Pancreas (tissue), 10 donors: ENCODE measurements around the gene MRC1. TPM values are rescaled to one million over a fixed set of nuclear protein-coding genes. Genes with fewer than 3 reads are reported as not detected.

Source experiments
- ATAC-seq, 4 donors: fragments of 200-7000 bp; cut with Tn5 transposase; one replicate each; pipeline versions ENCODE4 v1.8.0 to v1.9.1; 2020; ENCODE audit warnings: mild to moderate bottlenecking in 4 of 4, moderate library complexity in 4 of 4
- DNase-seq, 6 donors: peaks; one replicate each; pipeline ENCODE4 v3.0.0-alpha.2; 2020
- FAIRE-seq: peaks from 2 replicates; lab custom pipeline; 2012; peaks lifted over from hg19 to GRCh38; lab: Jason Lieb, UNC
- H3K27ac ChIP-seq, 4 donors: fragments of 200-600 bp; sonication (generic); 1 replicate in 3 of 4; 2 replicates in 1 of 4; pipeline versions ENCODE4 v1.5.0 to v1.8.0; 2020
- H3K27me3 ChIP-seq, 4 donors: fragments of 200-600 bp; one replicate each; pipeline ENCODE4 v1.8.0; 2021
- H3K36me3 ChIP-seq, 3 donors: fragments of 200-600 bp; sonication (generic) in 1 of 3; one replicate each; pipeline versions ENCODE4 v1.5.0 to v1.8.0; 2020 to 2021
- H3K4me1 ChIP-seq, 3 donors: fragments of 200-600 bp; one replicate each; pipeline ENCODE4 v1.8.0; 2021
- H3K4me3 ChIP-seq, 4 donors: fragments of 200-600 bp; sonication (generic) in 2 of 4; one replicate each; pipeline versions ENCODE4 v1.5.0 to v1.8.0; 2020 to 2021
- H3K9me3 ChIP-seq, 4 donors: fragments of 200-600 bp; one replicate each; pipeline ENCODE4 v1.8.0; 2021
- CTCF ChIP-seq, 4 donors: fragments of 200-600 bp; sonication (generic) in 3 of 4; IDR thresholded peaks; one replicate each; pipeline versions ENCODE4 v1.5.0 to v1.8.0; 2021; ENCODE audit warnings: antibody characterized with exemption in 4 of 4
- WGBS, 2 donors: extraction: QIAGEN DNeasy Blood & Tissue Kit; methylation state at CpG; one replicate each; pipeline ENCODE4 v1.1.7; 2013; 5-methylcytosine and 5-hydroxymethylcytosine counted together
- intact Hi-C, 3 donors: fragments of 100-400 bp; cut with DNase I; formaldehyde crosslinking; loops; one replicate each; pipeline versions ENCODE4 v1.11.1 to v1.14.2; 2022
- polyA plus RNA-seq, 2 donors: library from polyadenylated mRNA; stranded (reverse); fragments of 200-250 nt; gene quantifications; one replicate each; pipeline ENCODE4 v1.2.3, GENCODE V29; 2013
- total RNA-seq, 6 donors: library from RNA; stranded (reverse); fragmentation: NEBNext Ultra II Directional in 4 of 6; extraction: Animal tissue kit (Norgen Biotek cat#: 25700) in 4 of 6; gene quantifications; one replicate each; pipeline versions ENCODE4 v1.2.1 to v1.2.4, GENCODE V29; 2021 to 2023
- donor health status: healthy with polysubstance abuse.
- donor health status: DM: no; HTN: no; CAD: no; lungs with moderate emphysema.
- donor health status: DM: no; HTN: no; CAD: no.
- donor health status: control.
- donor health status: control.
- donor health status: Bipolar disorder and iron deficiency.
- donor health status: DM: yes; HTN: yes; CAD: no.
- donor health status: DM: no; HTN: no; CAD: no.
- donor health status: DM: no; HTN: no; CAD: no.
- donor health status: DM: yes; HTN: yes; CAD: no.

MRC1 gene
- total RNA-seq (10 to 100 TPM in 2 of 6 donors, 1 to 10 TPM in 4; 1.2 to 23.6 (median 4.7) TPM), polyA plus RNA-seq (1 to 10 TPM; 2.2 to 3.8 TPM)

- FAIRE-seq = no peak
- Histone ChIP-seq H3K4me1 (no peaks in the 10 kb centered on the region), H3K36me3 (no peaks in the 10 kb centered on the region), H3K9me3 (no peaks in the 10 kb centered on the region), H3K4me3 (peak within 1 kb of the TSS in 1 of 4 donors; percentile 9), H3K27me3 (no peaks in the 10 kb centered on the region), H3K27ac (no peak within 1 kb of the TSS)
- DNase-seq = peak in 1 of 6 donors; percentile 30
- WGBS, 2 donors = 78 to 84% methylated on average over 23 of the region's 23 CpGs
- no peak for TF ChIP-seq CTCF (IDR thresholded peaks at IDR 0.05)
- intact Hi-C loops = no loop called here
- peak in 3 of 4 donors; percentile 24 to 63 (median 43) for ATAC-seq
Measured at GRCh38 chr10:17808971-17809841, at the start of gene MRC1. Gene MRC1 (plus strand): TSS chr10:17809348. CDS start chr10:17809466, 118 bp downstream.

GRCh38 chr10:17764142-17764541, 45.0 kb upstream of the MRC1 start:
- TF ChIP-seq CTCF (IDR thresholded peaks at IDR 0.05) = no peak
- Histone ChIP-seq H3K27me3 (no peaks in the 10 kb centered on the region), H3K27ac (no peak overlapping the region), H3K4me1 (peaks cover 0 to 5% (median 0%) of the 10 kb centered on the region in 3 donors), H3K4me3 (no peak overlapping the region), H3K36me3 (no peaks in the 10 kb centered on the region), H3K9me3 (no peaks in the 10 kb centered on the region)
- WGBS, 2 donors = 65 to 79% methylated on average over 4 of the region's 4 CpGs
- ATAC-seq (no peak), FAIRE-seq (no peak), DNase-seq (no peak)
- intact Hi-C loops = no loop called here

GRCh38 chr10:17765602-17766001, 43.5 kb upstream of the MRC1 start:
- no peaks in the 10 kb centered on the region for H3K9me3 ChIP-seq

GRCh38 chr10:17766731-17767130, 42.4 kb upstream of the MRC1 start:
- no peaks in the 10 kb centered on the region for H3K27me3 ChIP-seq
- DNase-seq (no peak), ATAC-seq (no peak), FAIRE-seq (no peak)
- TF ChIP-seq CTCF (IDR thresholded peaks at IDR 0.05) = no peak
- no peaks in the 10 kb centered on the region for H3K4me1 ChIP-seq
- H3K4me3 ChIP-seq = no peak overlapping the region
- no peak overlapping the region for H3K27ac ChIP-seq
- intact Hi-C loops = no loop called here
- no peaks in the 10 kb centered on the region for H3K36me3 ChIP-seq
- H3K9me3 ChIP-seq = no peaks in the 10 kb centered on the region
- 75 to 88% methylated on average over 1 of the region's 1 CpG for WGBS, 2 donors

More at GRCh38 chr10:17765602-17766001, 43.5 kb upstream of the MRC1 start:
- no peak overlapping the region for H3K27ac ChIP-seq
- no peak for ATAC-seq
- intact Hi-C loops = no loop called here
- no peak overlapping the region for H3K4me3 ChIP-seq
- H3K27me3 ChIP-seq = no peaks in the 10 kb centered on the region
- H3K36me3 ChIP-seq = no peaks in the 10 kb centered on the region
- no peak for DNase-seq
- H3K4me1 ChIP-seq = no peaks in the 10 kb centered on the region
- WGBS, 2 donors = 54 to 76% methylated on average over 3 of the region's 3 CpGs
- FAIRE-seq = no peak
- no peak for TF ChIP-seq CTCF (IDR thresholded peaks at IDR 0.05)

GRCh38 chr10:17768496-17768895, 40.7 kb upstream of the MRC1 start:
- intact Hi-C loops = no loop called here
- no peaks in the 10 kb centered on the region for H3K36me3 ChIP-seq
- H3K27me3 ChIP-seq = no peaks in the 10 kb centered on the region
- H3K4me1 ChIP-seq = no peaks in the 10 kb centered on the region
- ATAC-seq (peak in 1 of 4 donors; percentile 58), FAIRE-seq (no peak), DNase-seq (no peak)
- H3K27ac ChIP-seq = no peak overlapping the region
- WGBS, 2 donors = 90 to 92% methylated on average over 5 of the region's 5 CpGs
- no peak overlapping the region for H3K4me3 ChIP-seq
- no peaks in the 10 kb centered on the region for H3K9me3 ChIP-seq
- no peak for TF ChIP-seq CTCF (IDR thresholded peaks at IDR 0.05)
